NCI-H2227 treated with DMSO at 0.1 percent for 48 hours (cell line): ENCODE data around the gene CEP57L1.
"Not testable (repeated sequence)": the region's sequence is repeated elsewhere in the genome, so short reads cannot be mapped to it uniquely, and the experiment has no call there.

ENCODE experiments used
- DNase-seq: peaks from one replicate; lab custom pipeline; 2025; lab: John Stamatoyannopoulos, UW

CEP57L1 gene

DNA sequence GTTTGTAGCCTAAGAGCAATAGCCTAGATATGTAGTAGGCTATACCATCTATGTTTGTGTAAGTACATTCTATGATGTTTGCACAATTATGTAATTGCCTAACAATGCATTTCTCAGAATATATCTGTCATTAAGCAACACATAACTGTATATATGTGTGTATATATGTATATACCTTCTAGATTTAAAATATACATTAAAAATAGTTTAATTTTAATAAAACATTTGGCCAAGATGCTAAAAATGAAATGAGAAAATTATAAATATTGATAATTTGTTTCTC is 21.2 kb upstream of the CEP57L1 start:
- DNase-seq, result no peak

DNA sequence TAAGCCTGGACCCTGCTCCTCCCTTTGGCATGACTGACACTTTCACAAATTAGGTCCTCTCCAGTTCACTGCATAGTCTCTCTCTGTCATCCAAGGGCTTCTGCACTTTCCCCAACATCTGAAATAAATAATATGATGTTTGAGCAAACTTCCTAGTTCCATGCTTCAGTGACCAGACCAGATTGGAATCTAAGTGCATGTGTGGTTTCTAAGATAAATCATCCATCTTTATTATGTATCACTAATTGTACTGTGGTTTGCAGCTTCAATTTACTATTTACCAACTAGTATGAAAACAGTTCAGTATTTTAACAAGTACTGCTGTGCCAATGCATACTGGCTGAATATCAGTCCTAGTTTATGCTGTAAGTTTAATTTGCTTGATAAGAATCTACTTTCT is 19.4 kb upstream of the CEP57L1 start:
- no peak for DNase-seq

DNA sequence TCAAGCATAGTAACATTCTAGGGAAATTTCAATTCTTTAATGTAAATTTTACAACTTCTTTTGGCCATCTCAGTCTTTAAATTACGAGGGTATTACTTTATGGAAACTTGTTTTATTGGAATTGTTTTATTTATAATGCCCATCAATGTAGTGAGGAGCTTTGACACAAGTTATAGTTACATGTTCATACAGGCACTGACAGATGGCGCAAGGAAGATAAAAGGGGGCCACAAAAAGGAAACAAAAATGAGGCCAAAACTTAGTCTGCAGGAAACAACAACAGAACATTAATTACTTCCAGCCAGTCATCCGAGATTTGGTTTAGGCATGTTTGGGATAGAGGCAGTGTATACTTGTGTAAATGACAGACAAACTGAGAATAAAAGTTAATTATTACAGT is 18.9 kb upstream of the CEP57L1 start:
- no peak for DNase-seq

DNA sequence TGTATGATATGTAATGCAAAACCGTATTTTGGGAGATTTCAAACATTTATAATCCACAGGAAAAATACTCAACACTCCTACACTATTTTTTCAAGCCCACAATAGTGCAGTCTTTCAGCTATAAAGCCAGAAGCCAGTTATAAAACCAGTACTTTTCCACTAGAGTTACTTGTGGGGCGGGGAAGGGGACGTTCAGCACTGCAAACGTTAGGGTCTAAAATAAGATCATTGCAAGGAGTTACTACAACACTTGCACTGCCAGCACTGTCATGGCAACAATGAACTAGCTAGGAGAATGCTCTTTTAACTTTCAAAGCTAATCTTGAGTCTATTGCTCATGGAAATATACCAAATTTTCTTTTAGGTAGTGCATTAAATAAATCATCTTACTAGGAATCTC is 15.3 kb upstream of the CEP57L1 start:
- peak; percentile 7 for DNase-seq

DNA sequence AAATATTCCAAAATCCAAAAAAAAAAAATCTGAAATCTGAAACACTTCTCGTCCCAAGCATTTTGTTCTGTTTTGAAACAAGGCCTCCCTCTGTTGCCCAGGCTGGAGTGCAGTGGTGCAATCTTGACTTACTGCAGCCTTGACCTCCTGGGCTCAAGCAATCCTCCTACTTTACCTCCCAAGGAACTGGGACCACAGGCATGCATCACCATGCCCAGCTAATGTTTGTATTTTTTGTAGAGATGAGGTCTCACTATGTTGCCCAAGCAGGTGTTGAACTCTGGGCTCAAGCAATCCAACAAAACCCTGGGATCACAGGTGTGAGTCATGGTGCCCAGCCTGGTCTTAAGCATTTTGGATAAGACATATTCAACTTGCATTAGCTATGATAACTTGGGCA is 14.3 kb upstream of the CEP57L1 start:
- DNase-seq, result no peak

DNA sequence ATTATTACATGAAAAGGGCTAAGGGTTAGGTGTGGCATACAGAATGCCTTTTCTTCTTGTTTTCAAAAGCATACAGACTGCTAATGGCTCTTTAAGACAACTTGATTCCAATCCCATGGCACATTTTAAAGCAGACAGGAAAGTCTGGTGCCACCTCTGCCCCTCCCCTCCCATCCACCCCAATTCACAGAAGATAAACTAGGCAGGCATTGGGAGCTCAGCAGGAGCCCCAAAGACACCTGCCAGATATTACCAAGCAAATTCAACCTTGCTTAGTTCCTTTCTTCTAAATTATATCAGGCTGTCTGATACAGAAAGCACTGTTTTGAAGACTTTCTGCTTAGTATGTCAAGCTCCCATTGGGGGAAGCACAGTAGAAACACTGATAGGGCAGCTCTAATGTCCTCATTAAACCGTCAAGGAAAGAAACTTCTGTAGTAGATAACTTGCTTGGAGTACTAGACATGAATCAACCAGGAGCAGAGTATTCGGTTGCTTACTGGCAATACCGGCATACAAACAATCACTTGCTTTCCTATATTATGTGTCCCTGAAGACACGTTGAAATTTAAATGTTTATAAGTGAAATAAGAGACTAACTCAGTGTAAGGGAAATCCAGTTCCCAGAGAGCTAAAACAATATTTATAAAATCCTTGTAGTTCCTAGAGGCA is 13.7 kb upstream of the CEP57L1 start:
- DNase-seq, result no peak

- no peak for DNase-seq
Observed at GRCh38 chr6:109082188-109082577, 13.1 kb upstream of the CEP57L1 start.

GRCh38 chr6:109083657-109084056 is 11.7 kb upstream of the CEP57L1 start:
- no peak for DNase-seq

- not testable (repeated sequence) for DNase-seq
Observed at GRCh38 chr6:109084146-109084545, 11.2 kb upstream of the CEP57L1 start.

DNA sequence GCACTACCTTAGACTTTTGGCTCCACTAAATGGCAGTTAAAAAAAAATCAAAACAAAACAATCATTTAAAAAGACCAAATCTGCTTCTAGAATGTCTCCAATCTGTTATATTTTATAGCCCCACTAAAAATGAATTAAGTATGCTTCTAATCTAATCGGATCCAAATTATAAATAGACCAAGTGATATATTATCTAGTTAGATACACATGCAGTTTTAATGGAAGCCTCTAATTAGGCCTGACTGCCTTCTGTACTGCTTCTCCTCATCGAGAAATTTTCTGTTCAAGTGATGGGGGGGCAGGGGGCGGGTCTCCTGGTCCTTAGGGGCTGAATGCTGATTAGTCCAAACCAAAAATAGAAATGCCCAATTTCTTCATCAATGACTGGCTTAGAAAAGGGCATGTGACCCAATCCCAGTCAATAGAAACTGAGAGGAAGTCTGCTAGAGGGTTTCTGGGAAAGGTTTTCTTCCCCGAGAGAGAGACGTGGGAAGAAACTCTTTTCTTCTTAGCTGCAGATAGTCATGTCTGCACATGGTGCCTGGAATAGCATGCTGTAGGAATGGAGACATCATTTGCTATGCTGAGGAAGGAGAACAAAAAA is 7.5 kb upstream of the CEP57L1 start:
- DNase-seq, result peak; percentile 59

DNA sequence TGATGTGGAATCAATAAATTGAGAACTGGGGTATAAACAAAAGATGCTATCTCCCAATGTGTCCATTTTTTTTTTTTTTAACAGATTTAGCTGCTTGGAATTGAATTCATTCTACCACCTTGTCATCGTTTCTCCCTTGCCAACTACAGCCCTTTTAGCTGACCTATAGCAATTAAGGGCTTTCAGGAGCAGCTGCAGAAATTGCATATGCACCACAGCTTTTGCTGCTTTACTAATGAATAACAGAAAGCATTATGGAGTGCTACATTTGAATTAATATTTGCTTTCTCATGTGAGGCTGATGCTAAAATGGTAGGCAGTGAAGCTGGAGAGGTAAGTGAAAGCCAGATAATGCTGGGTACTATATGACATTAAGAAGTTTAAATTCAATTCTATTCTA is 6.3 kb upstream of the CEP57L1 start:
- no peak for DNase-seq

- DNase-seq, result no peak
Observed at GRCh38 chr6:109091314-109092024, 3.8 kb upstream of the CEP57L1 start.

DNA sequence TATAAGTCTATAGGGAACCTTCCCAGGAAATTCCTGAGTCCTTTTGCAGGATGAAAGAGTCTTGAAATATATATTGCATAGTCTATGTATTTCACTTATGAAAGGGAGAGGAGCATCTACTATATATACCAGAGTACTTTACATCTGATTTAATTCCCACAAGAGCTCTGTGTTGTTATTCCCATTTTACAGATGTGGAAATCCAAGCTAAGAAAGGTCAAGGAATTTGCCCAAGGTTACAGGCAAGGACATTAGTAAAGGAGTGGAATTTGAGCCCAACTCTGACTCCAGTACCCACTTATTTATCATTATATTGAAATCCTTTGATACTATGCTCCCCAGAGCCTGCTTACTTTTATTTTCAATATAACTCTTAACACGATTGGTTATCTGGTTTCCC is 3.2 kb upstream of the CEP57L1 start:
- no peak for DNase-seq

GRCh38 chr6:109093732-109094415 is 1.4 kb upstream of the CEP57L1 start:
- peak; percentile 20 for DNase-seq

DNA sequence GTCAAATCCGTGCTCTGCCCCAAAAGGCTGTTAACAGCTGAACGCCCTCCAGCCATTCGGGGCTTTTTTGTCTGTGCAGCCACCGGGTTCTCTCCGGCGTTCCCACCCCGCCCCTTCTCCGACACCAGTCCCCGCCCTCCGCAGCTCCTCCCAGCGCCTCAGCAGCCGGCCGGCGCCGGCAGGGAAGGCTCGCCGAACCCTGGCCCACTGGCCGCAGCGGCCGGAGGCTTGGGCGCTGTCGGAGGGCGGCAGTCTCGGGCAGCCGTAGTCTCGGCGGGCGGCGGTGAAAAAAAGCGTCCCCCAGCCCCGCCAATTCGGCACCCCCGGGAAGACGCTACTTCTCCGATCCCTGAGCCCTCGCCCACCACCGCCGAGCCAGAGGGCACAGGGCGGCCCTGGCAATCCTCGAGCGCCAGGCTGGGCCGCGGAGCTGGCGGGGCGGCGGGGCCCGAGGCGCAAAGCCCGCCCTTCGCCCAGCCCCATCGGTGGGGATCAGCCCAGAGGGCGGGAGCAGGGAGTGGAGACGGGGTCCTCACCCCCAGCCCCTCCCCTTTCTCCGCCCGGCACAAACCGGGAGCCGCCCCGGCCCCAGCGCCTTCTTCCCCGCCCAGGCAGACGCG is 781 bp upstream of the CEP57L1 start, which contains the start of gene SESN1:
Gene SESN1 (minus strand): TSS at position 431 of the 620 bp plus-strand sequence. CDS start 773 bp downstream, outside the sequence.
- peak; percentile 83 for DNase-seq

GRCh38 chr6:109095835-109096084 is 453 bp downstream of the CEP57L1 start:
- no peak for DNase-seq

DNA sequence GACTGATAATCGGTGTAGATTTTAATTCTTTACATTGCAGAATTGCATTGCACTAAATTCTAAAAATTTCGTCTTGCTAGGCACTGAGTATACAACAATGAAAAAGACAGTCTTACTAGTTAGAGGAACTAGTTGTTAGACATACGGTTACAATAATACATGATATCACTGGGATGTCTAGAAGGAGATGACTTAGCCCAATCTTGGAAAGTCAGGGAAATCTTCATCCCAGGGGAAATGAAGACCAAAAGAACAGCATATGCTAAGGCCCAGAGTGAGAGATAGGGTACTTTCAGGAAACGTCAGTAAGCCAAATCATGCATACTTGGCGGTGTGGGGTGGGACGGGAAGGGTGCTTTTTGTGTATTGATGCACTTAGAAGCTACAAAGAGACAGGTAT is 901 bp downstream of the CEP57L1 start:
- no peak for DNase-seq

- DNase-seq, result no peak
Observed at GRCh38 chr6:109097661-109098060, 2.4 kb downstream of the CEP57L1 start.

GRCh38 chr6:109102762-109103161 is 7.5 kb downstream of the CEP57L1 start:
- no peak for DNase-seq

- DNase-seq, result no peak
Observed at GRCh38 chr6:109103942-109104341, 8.6 kb downstream of the CEP57L1 start.

GRCh38 chr6:109104512-109104911 is 9.2 kb downstream of the CEP57L1 start:
- no peak for DNase-seq

- DNase-seq, result no peak
Observed at GRCh38 chr6:109105681-109106080, 10.4 kb downstream of the CEP57L1 start.

DNA sequence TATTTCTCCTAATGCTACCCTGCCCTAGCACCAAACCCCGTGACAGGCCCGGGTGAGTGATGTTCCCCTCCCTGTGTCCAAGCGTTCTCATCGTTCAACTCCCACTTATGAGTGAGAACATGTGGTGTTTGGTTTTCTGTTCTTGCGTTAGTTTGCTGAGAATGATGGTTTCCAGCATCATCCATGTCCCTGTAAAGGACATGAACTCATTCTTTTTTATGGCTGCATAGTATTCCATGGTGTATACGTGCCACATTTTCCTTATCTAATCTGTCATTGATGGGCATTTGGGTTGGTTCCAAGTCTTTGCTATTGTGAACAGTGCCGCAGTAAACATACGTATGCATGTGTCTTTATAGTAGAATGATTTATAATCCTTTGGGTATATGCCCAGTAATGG is 14.4 kb downstream of the CEP57L1 start:
- not testable (repeated sequence) for DNase-seq
